ENCODE data around the gene OR1F1.
"Not testable (repeated sequence)": the region's sequence is repeated elsewhere in the genome, so short reads cannot be mapped to it uniquely, and the experiment has no call there.

Gene OR1F1

GRCh38 chr16:3152027-3152276, 36.1 kb upstream of the OR1F1 start:
- no peak for DNase-seq

GRCh38 chr16:3152277-3152990, 35.6 kb upstream of the OR1F1 start:
- DNase-seq, result peak; percentile 82

- no peak for DNase-seq
Observed at GRCh38 chr16:3152991-3153368, 35.0 kb upstream of the OR1F1 start.

- no peak for DNase-seq
Observed at GRCh38 chr16:3155181-3155580, 32.8 kb upstream of the OR1F1 start.

- no peak for DNase-seq
Observed at GRCh38 chr16:3155972-3156371, 32.0 kb upstream of the OR1F1 start.

- DNase-seq, result peak; percentile 67
Observed at GRCh38 chr16:3157229-3158025, 30.6 kb upstream of the OR1F1 start.

- DNase-seq, result no peak
Observed at GRCh38 chr16:3158026-3158509, 29.9 kb upstream of the OR1F1 start.

- DNase-seq, result peak; percentile 77
Observed at GRCh38 chr16:3158510-3159314, 29.3 kb upstream of the OR1F1 start.

- DNase-seq, result no peak
Observed at GRCh38 chr16:3161235-3162018, 26.6 kb upstream of the OR1F1 start.

- no peak for DNase-seq
Observed at GRCh38 chr16:3164121-3164991, 23.6 kb upstream of the OR1F1 start.

GRCh38 chr16:3165111-3165822, 22.7 kb upstream of the OR1F1 start:
- DNase-seq, result no peak

GRCh38 chr16:3166505-3166886, 21.5 kb upstream of the OR1F1 start:
- no peak for DNase-seq

- DNase-seq, result not testable (repeated sequence)
Observed at GRCh38 chr16:3168729-3169128, 19.3 kb upstream of the OR1F1 start.

- DNase-seq, result no peak
Observed at GRCh38 chr16:3170440-3171180, 17.4 kb upstream of the OR1F1 start.

- no peak for DNase-seq
Observed at GRCh38 chr16:3171181-3171854, 16.7 kb upstream of the OR1F1 start.

- DNase-seq, result no peak
Observed at GRCh38 chr16:3171855-3172593, 16.0 kb upstream of the OR1F1 start.

- peak; percentile 10 for DNase-seq
Observed at GRCh38 chr16:3173892-3174617, 13.9 kb upstream of the OR1F1 start.

- no peak for DNase-seq
Observed at GRCh38 chr16:3174618-3175148, 13.3 kb upstream of the OR1F1 start.

Data from NCI-H1436 (cell line).